ENCODE data around the gene POM121L2. TPM values are rescaled to one million over a fixed set of nuclear protein-coding genes. Genes with fewer than 3 reads are reported as not detected.

Gene POM121L2
- total and polyA plus RNA-seq, 9 of the 15 experiments (the other 6 are each of a cell fraction or from before 2014, with no cell fraction given) = 0.23 to 0.45 TPM; not detected in 7

GRCh38 chr6:27296106-27296783 lies 15.8 kb downstream of the POM121L2 start (continued):
- TF ChIP-seq HMGN3 (IDR thresholded peaks at IDR 0.05; ENCODE audit: borderline replicate concordance, extremely low read depth, insufficient read length, low read depth, low read length) (no peak), ZNF253 (CRISPR knock-in tag; conservative IDR thresholded peaks at IDR 0.05) (no peak), SRF (CRISPR knock-in tag; IDR thresholded peaks at IDR 0.05) (no peak; a peak in 1 of 4 replicates), TEAD4 (IDR thresholded peaks at IDR 0.05; ENCODE audit: low read length) (peak; percentile 48; the same call in 1 of the 2 replicates), TEAD4 (CRISPR knock-in tag; IDR thresholded peaks at IDR 0.05; ENCODE audit: borderline replicate concordance) (no peak), ZNF263 (CRISPR knock-in tag; IDR thresholded peaks at IDR 0.05; ENCODE audit: borderline replicate concordance) (no peak), PKNOX1 (IDR thresholded peaks at IDR 0.05) (peak; percentile 56; the same call in 1 of the 2 replicates), PRMT5 (CRISPR knock-in tag; IDR thresholded peaks at IDR 0.05) (no peak), CHD1 (IDR thresholded peaks at IDR 0.05; ENCODE audit: low read length) (peak; percentile 13), ZNF668 (CRISPR knock-in tag; IDR thresholded peaks at IDR 0.05) (no peak), MAX (CRISPR knock-in tag; IDR thresholded peaks at IDR 0.05) (no peak), YY1 (IDR thresholded peaks at IDR 0.05; ENCODE audit: borderline replicate concordance in 1 of 3, control insufficient read depth in 1 of 3, extremely low read depth in 1 of 3, insufficient read depth in 3 of 3, insufficient read length in 1 of 3, insufficient replicate concordance in 2 of 3, low read depth in 1 of 3, low read length in 2 of 3) (no peak), GMEB1 (CRISPR knock-in tag; IDR thresholded peaks at IDR 0.05) (no peak), CXXC5 (CRISPR knock-in tag; IDR thresholded peaks at IDR 0.05) (peak; percentile 31; the same call in 1 of the 2 replicates), BRD4 (IDR thresholded peaks at IDR 0.05) (no peak), ZBTB34 (CRISPR knock-in tag; IDR thresholded peaks at IDR 0.05) (no peak), TCF7 (IDR thresholded peaks at IDR 0.05; ENCODE audit: borderline replicate concordance) (no peak), ZNF561 (CRISPR knock-in tag; conservative IDR thresholded peaks at IDR 0.05) (no peak), EP400 (IDR thresholded peaks at IDR 0.05) (0 out of 2 replicates have a peak, but pooled peaks have one; percentile 29), RBM15 (IDR thresholded peaks at IDR 0.05; ENCODE audit: insufficient read depth, low read length) (no peak), TCF15 (CRISPR knock-in tag; IDR thresholded peaks at IDR 0.05) (no peak), PHF21A (IDR thresholded peaks at IDR 0.05; ENCODE audit: borderline replicate concordance, low read depth) (no peak), ZNF124 (CRISPR knock-in tag; IDR thresholded peaks at IDR 0.05) (no peak), TCF3 (CRISPR knock-in tag; IDR thresholded peaks at IDR 0.05) (no peak)
